ENCODE data around the gene ZNF287.
A peak's percentile ranks its signal among the peaks of the same experiment; 100 is the strongest.
"Not testable (repeated sequence)": the region's sequence is repeated elsewhere in the genome, so short reads cannot be mapped to it uniquely, and the experiment has no call there.

The ZNF287 gene

GRCh38 chr17:16568541-16569357 lies at the start of gene ZNF287:
Gene ZNF287 (minus strand): TSS chr17:16569204. CDS start chr17:16567731, 1,473 bp downstream.
- peak; percentile 93 to 96 for DNase-seq

- no peak for DNase-seq
Measured at GRCh38 chr17:16617481-16618060, 48.6 kb upstream of the ZNF287 start.

- DNase-seq, result no peak
Measured at GRCh38 chr17:16599537-16599936, 30.5 kb upstream of the ZNF287 start.

- DNase-seq, result no peak
Measured at GRCh38 chr17:16593356-16594102, 24.5 kb upstream of the ZNF287 start.

GRCh38 chr17:16589097-16589969 lies 20.3 kb upstream of the ZNF287 start:
- peak; percentile 91 to 93 for DNase-seq

- DNase-seq, result no peak
Measured at GRCh38 chr17:16585796-16586195, 16.8 kb upstream of the ZNF287 start.

- peak; percentile 92 for DNase-seq
Measured at GRCh38 chr17:16584273-16584995, 15.4 kb upstream of the ZNF287 start.

GRCh38 chr17:16583781-16584180 lies 14.8 kb upstream of the ZNF287 start:
- DNase-seq, result no peak

- DNase-seq, result no peak
Measured at GRCh38 chr17:16573466-16573865, 4.5 kb upstream of the ZNF287 start.

GRCh38 chr17:16569358-16569712 lies 331 bp upstream of the ZNF287 start:
- no peak for DNase-seq

- no peak for DNase-seq
Measured at GRCh38 chr17:16552637-16553045, 16.4 kb downstream of the ZNF287 start.

GRCh38 chr17:16551878-16552636 lies 16.9 kb downstream of the ZNF287 start:
- DNase-seq, result no peak

- DNase-seq, result no peak
Measured at GRCh38 chr17:16537130-16537458, 31.9 kb downstream of the ZNF287 start.

- DNase-seq, result no peak
Measured at GRCh38 chr17:16534236-16534635, 34.8 kb downstream of the ZNF287 start.

- no peak for DNase-seq
Measured at GRCh38 chr17:16529906-16530305, 39.1 kb downstream of the ZNF287 start.

- DNase-seq, result no peak
Measured at GRCh38 chr17:16527298-16527697, 41.7 kb downstream of the ZNF287 start.

- DNase-seq, result not testable (repeated sequence)
Measured at GRCh38 chr17:16525556-16525955, 43.4 kb downstream of the ZNF287 start.

GRCh38 chr17:16521070-16521727 lies 47.8 kb downstream of the ZNF287 start:
- DNase-seq, result peak; percentile 61

GRCh38 chr17:16519021-16519420 lies 50.0 kb downstream of the ZNF287 start:
- no peak for DNase-seq

- no peak for DNase-seq
Measured at GRCh38 chr17:16517477-16517876, 51.5 kb downstream of the ZNF287 start.

GRCh38 chr17:16516594-16517051 lies 52.4 kb downstream of the ZNF287 start:
- no peak for DNase-seq
